ENCODE results near the gene GPR84.

GPR84 gene

GRCh38 chr12:54392485-54393206 is 28.4 kb upstream of the GPR84 start:
- H3K4me3 ChIP-seq (ENCODE audit: low read depth, low read length), result no peak overlapping the region
- DNase-seq (ENCODE audit: low read depth), result no peak
- TF ChIP-seq CTCF (conservative IDR thresholded peaks at IDR 0.05; ENCODE audit: low read depth, low read length), result no peak

GRCh38 chr12:54390668-54391551 is 26.6 kb upstream of the GPR84 start:
- H3K4me3 ChIP-seq (ENCODE audit: low read depth, low read length), result peak overlapping the region; percentile 50
- DNase-seq (ENCODE audit: low read depth), result peak; percentile 23
- TF ChIP-seq CTCF (conservative IDR thresholded peaks at IDR 0.05; ENCODE audit: low read depth, low read length), result peak; percentile 26

- TF ChIP-seq CTCF (conservative IDR thresholded peaks at IDR 0.05; ENCODE audit: low read depth, low read length), result no peak
- no peak overlapping the region for H3K4me3 ChIP-seq (ENCODE audit: low read depth, low read length)
- no peak for DNase-seq (ENCODE audit: low read depth)
Observed at GRCh38 chr12:54390176-54390667, 25.9 kb upstream of the GPR84 start.

GRCh38 chr12:54389607-54390175 is 25.4 kb upstream of the GPR84 start:
- H3K4me3 ChIP-seq (ENCODE audit: low read depth, low read length), result no peak overlapping the region
- no peak for TF ChIP-seq CTCF (conservative IDR thresholded peaks at IDR 0.05; ENCODE audit: low read depth, low read length)
- DNase-seq (ENCODE audit: low read depth), result no peak

- TF ChIP-seq CTCF (conservative IDR thresholded peaks at IDR 0.05; ENCODE audit: low read depth, low read length), result no peak
- no peak for DNase-seq (ENCODE audit: low read depth)
- no peak overlapping the region for H3K4me3 ChIP-seq (ENCODE audit: low read depth, low read length)
Observed at GRCh38 chr12:54389134-54389508, 24.8 kb upstream of the GPR84 start.

- DNase-seq (ENCODE audit: low read depth), result no peak
- no peak for TF ChIP-seq CTCF (conservative IDR thresholded peaks at IDR 0.05; ENCODE audit: low read depth, low read length)
- H3K4me3 ChIP-seq (ENCODE audit: low read depth, low read length), result no peak overlapping the region
Observed at GRCh38 chr12:54388237-54389133, 24.2 kb upstream of the GPR84 start.
